Panc1 (cell line): Measurements from ENCODE around the gene SEC31B. TPM values are rescaled to one million over a fixed set of nuclear protein-coding genes. Genes with fewer than 3 reads are reported as not detected.
A peak's percentile ranks its signal among the peaks of the same experiment; 100 is the strongest.

ENCODE experiments used
- ATAC-seq: fragments of 200-7000 bp; cut with Tn5 transposase; 2 replicates; pipeline ENCODE4 v1.9.1; 2020; ENCODE audit warnings: mild to moderate bottlenecking, moderate library complexity
- BruUV-seq: library from RNA; stranded (reverse); fragments of 400-500 nt; replicated peaks from 2 replicates; lab custom pipeline; 2021; lab: Mats Ljungman, UMichigan
- CTCF ChIA-PET: fragments of 300-600 bp; sonication (Branson Sonifier 250); formaldehyde crosslinking; loops from one replicate; lab custom pipeline; 2022; ENCODE audit warnings: antibody characterized with exemption; lab: Charles Lee
- POLR2A ChIA-PET: fragments of 300-600 bp; sonication (Branson Sonifier 250); formaldehyde crosslinking; loops from one replicate; lab custom pipeline; 2022; ENCODE audit warnings: antibody characterized with exemption; lab: Charles Lee
- DNase-seq: peaks from one replicate; pipeline ENCODE4 v3.0.0-alpha.2; 2010; ENCODE audit warnings: low read depth, low spot score
- H3K27ac ChIP-seq: 2 replicates; pipeline ENCODE4 v1.5.1; 2011; ENCODE audit warnings: mild to moderate bottlenecking, low read length, inconsistent platforms
- H3K27me3 ChIP-seq: fragments of 200-500 bp; sonication (Bioruptor generic); 2 replicates; pipeline ENCODE4 v1.6.0; 2014; ENCODE audit warnings: low read length, inconsistent platforms; ENCODE audit not compliant: control insufficient read depth, insufficient read depth
- H3K36me3 ChIP-seq: fragments of 200-500 bp; sonication (Bioruptor generic); 2 replicates; pipeline ENCODE4 v1.5.1; 2014; ENCODE audit warnings: inconsistent platforms, mild to moderate bottlenecking, low read length, moderate library complexity; ENCODE audit not compliant: control insufficient read depth, insufficient read depth
- H3K4me1 ChIP-seq: 2 replicates; pipeline ENCODE4 v1.5.1; 2011; ENCODE audit warnings: inconsistent platforms, mild to moderate bottlenecking, low read length, moderate library complexity; ENCODE audit not compliant: control insufficient read depth, insufficient read depth
- H3K4me3 ChIP-seq, 2 experiments: 2 replicates each; pipeline ENCODE4 v1.5.1; 2011 to 2012; ENCODE audit warnings: low read depth in 2 of 2, low read length in 2 of 2, mild to moderate bottlenecking in 2 of 2, inconsistent platforms in 1 of 2, moderate library complexity in 1 of 2
- H3K9me3 ChIP-seq: fragments of 200-500 bp; sonication (Bioruptor generic); 2 replicates; pipeline ENCODE4 v1.5.1; 2014; ENCODE audit warnings: low read depth, mild to moderate bottlenecking, inconsistent platforms, low read length, moderate library complexity; ENCODE audit not compliant: control insufficient read depth, insufficient read depth
- CTCF ChIP-seq: fragments of 450-650 bp; IDR thresholded peaks from 2 replicates; pipeline ENCODE4 v1.5.1; 2017; ENCODE audit warnings: mild to moderate bottlenecking
- POLR2AphosphoS5 ChIP-seq: IDR thresholded peaks from 2 replicates; pipeline ENCODE4 v1.6.1; 2012; ENCODE audit warnings: mild to moderate bottlenecking, low read depth, low read length, moderate library complexity
- REST ChIP-seq, 2 experiments: IDR thresholded peaks; 2 replicates each; pipeline ENCODE4 v1.6.1; 2011 to 2012; ENCODE audit warnings: low read depth in 2 of 2, control low read depth in 1 of 2, low read length in 1 of 2, mild to moderate bottlenecking in 1 of 2, moderate library complexity in 1 of 2; ENCODE audit not compliant: insufficient read depth in 1 of 2
- SIN3A ChIP-seq: IDR thresholded peaks from 2 replicates; pipeline ENCODE4 v1.6.1; 2012; ENCODE audit warnings: low read depth, mild to moderate bottlenecking, low read length, moderate library complexity, borderline replicate concordance; ENCODE audit not compliant: insufficient read depth
- TCF7L2 ChIP-seq: IDR thresholded peaks from 2 replicates; pipeline ENCODE4 v1.6.1; 2011; ENCODE audit warnings: mild to moderate bottlenecking, low read depth, low read length, inconsistent platforms
- in situ Hi-C: cut with HindIII; loops from 2 replicates; pipeline ENCODE4 v1.10.0; 2016; ENCODE audit warnings: low sequenced_read_pairs, low pct_unique_long_range_greater_than_20kb
- intact Hi-C: fragments of 100-400 bp; cut with micrococcal nuclease; formaldehyde crosslinking; loops from one replicate; pipeline ENCODE4 v1.10.0; 2022; ENCODE audit not compliant: unreplicated experiment
- total RNA-seq: library from RNA; stranded (reverse); gene quantifications from one replicate; pipeline ENCODE4 v1.2.1, GENCODE V29; 2021; ENCODE audit not compliant: unreplicated experiment

The SEC31B gene
- total RNA-seq, 1 experiment from 2014 or later, result 17.8 TPM

- TF ChIP-seq TCF7L2 (no peak), CTCF (no peak), REST (IDR thresholded peaks at IDR 0.05; ENCODE audit: insufficient read depth in 1 of 2, low read depth in 2 of 2, low read length in 1 of 2) (no peak), POLR2AphosphoS5 (no peak), SIN3A (no peak)
- Histone ChIP-seq H3K9me3 (no peaks in the 10 kb centered on the region), H3K4me3 (no peak within 1 kb of the TSS), H3K36me3 (no peaks in the 10 kb centered on the region; the same call in 1 of the 2 replicates), H3K27ac (no peak within 1 kb of the TSS), H3K27me3 (peaks cover 43% of the 10 kb centered on the region), H3K4me1 (no peaks in the 10 kb centered on the region)
- DNase-seq (no peak), ATAC-seq (0 out of 2 replicates have a peak, but pooled peaks have one; percentile 30)
- ChIA-PET CTCF (no interaction called here), POLR2A (interaction anchor here (0.5 kb wide), 1 partner anchor 56 kb away, joined by 3 read pairs; no protein-coding TSS in a partner anchor)
- no TSS peak for BruUV-seq
- in situ Hi-C loops (no loop called here), intact Hi-C loops (no loop called here)
Measured at GRCh38 chr10:100462709-100463108, 57.0 kb downstream of the SEC31B start, which contains the start of gene WNT8B. TSS of gene WNT8B (plus strand) at chr10:100463009. CDS start at chr10:100463169, 160 bp downstream.

GRCh38 chr10:100448951-100449350, 70.7 kb downstream of the SEC31B start:
- no TSS peak for BruUV-seq
- in situ Hi-C loops (no loop called here), intact Hi-C loops (no loop called here)
- Histone ChIP-seq H3K4me3 (no peak overlapping the region), H3K27me3 (peaks cover 12% of the 10 kb centered on the region), H3K9me3 (no peaks in the 10 kb centered on the region), H3K4me1 (no peaks in the 10 kb centered on the region), H3K27ac (no peak overlapping the region), H3K36me3 (no peaks in the 10 kb centered on the region)
- POLR2A ChIA-PET, result no interaction called here
- CTCF ChIA-PET, result no interaction called here
- no peak for TF ChIP-seq POLR2AphosphoS5
- no peak for TF ChIP-seq SIN3A
- no peak for TF ChIP-seq TCF7L2
- TF ChIP-seq CTCF, result no peak
- TF ChIP-seq REST (IDR thresholded peaks at IDR 0.05; ENCODE audit: insufficient read depth in 1 of 2, low read depth in 2 of 2, low read length in 1 of 2), result no peak
- no peak for ATAC-seq
- DNase-seq, result no peak
